SK-MEL-5 (cell line): ENCODE measurements around the gene NAV2. TPM values are rescaled to one million over a fixed set of nuclear protein-coding genes. Genes with fewer than 3 reads are reported as not detected.
A peak's percentile ranks its signal among the peaks of the same experiment; 100 is the strongest.

Experiments
- DNase-seq: peaks from one replicate; pipeline ENCODE4 v3.0.0-alpha.2; 2016; ENCODE audit warnings: low read depth, low spot score
- in situ Hi-C: cut with HindIII; loops from 2 replicates; pipeline ENCODE4 v1.10.0; 2016; ENCODE audit warnings: low sequenced_read_pairs, high pct_unique_total_duplicates, low pct_unique_long_range_greater_than_20kb
- total RNA-seq: library from RNA; depleted of rRNA; stranded (reverse); fragments of >200 nt; shearing (Covaris generic); gene quantifications from 2 replicates; pipeline ENCODE4 v1.2.3, GENCODE V29; 2014

Gene NAV2
- total RNA-seq, 1 experiment from 2014 or later, result 14.5 TPM

DNA sequence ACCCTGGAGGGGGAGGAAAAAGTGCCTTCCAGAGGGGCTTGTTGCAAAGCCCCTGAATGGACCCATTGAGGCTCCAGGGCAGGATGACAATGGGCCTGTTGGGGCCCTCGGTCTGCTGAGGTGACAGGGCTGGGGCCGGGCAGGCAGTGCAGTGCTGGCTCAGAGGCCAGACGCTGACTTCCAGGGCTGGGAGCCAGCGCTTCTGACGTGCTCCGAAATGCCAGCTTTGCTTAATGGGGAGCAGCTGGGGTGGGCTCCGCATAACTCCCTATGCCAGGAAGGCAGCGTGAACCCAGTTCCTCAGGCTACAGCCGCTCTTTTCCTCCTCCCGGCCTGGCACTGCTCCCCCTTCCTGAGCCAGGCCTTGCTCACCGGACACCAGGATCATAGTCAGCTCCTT lies 17.7 kb downstream of the NAV2 start:
- no peak for DNase-seq
- in situ Hi-C loops, result no loop called here

DNA sequence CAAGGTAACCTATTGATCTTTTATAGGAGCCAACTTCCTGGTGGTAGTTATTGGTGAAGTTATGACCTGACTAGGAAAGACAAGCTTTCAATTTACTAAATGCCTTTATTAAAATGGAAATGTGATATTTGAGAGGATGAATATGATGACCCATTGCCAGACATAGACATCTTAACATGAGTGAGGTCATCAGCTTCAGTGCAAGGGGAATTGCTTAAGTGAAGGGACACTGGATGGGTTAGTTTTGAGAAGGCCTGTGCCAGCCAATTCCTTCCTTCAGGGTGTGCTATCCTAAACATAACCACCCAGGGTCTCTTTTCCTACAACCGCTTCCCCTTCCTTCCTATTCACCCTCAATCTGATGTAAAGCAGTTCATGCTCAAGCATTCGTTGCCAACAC lies 21.5 kb downstream of the NAV2 start:
- no peak for DNase-seq
- in situ Hi-C loops, result no loop called here

DNA sequence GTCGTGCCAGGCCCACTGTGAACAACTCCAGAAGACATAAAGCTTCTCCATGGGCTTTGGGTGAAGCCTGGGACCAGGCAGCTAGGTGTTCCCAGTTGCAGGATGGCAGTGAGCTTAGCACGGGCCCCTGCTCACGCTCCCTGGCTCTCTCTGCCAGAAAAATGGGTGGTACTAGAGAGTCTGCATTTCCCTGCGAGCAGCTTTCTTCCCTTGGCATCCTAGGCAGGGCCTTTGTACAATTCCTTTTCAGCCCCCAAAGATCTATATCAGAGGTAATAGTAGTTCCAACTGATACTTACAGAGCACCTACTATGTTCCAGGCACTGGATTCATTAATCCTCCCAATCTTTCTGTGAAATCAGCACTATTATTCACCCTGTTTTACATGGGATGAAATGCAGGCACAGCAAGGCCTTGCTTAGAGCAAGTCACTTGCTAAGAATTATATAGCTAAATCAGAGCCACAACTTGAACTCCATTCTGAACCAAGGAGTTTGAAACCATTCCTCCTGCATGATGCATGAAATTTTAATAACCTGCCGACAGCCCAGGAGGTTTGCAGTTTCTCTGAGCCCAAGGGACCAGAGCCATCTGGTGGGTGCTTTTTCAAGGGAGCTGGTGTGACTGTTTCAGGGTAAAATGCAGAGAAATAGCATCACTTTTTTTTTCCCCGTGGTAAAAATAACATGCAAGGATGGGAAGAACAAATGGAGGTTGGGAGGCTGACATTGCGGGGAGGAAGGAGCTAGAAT lies 22.7 kb downstream of the NAV2 start:
- in situ Hi-C loops, result no loop called here

GRCh38 chr11:19735909-19736498 lies 23.4 kb downstream of the NAV2 start:
- in situ Hi-C loops, result no loop called here
- no peak for DNase-seq

More for the DNA sequence above, 22.7 kb downstream of the NAV2 start:
- no peak for DNase-seq

- no peak for DNase-seq
- in situ Hi-C loops, result no loop called here
Measured at GRCh38 chr11:19736831-19737230, 24.2 kb downstream of the NAV2 start.

DNA sequence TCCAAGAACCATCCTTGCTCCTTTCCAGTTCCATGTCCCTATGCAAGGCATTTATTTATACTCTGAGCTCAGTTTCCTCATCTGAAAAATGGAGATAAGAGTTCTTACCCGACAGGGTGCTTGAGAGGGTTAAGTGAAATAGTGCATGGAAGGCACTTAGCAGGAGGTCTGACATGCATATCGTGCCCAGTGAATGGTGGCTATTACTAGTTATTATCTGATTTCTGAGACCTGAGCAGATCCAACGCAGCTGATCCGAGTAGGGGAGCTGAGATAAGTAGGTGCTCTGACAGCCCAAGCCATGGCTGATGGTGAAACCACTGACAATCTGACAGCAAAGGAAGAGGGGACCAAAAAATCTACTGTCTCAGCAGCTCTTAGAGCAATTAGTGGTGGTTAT lies 24.9 kb downstream of the NAV2 start:
- no peak for DNase-seq
- in situ Hi-C loops, result no loop called here

DNA sequence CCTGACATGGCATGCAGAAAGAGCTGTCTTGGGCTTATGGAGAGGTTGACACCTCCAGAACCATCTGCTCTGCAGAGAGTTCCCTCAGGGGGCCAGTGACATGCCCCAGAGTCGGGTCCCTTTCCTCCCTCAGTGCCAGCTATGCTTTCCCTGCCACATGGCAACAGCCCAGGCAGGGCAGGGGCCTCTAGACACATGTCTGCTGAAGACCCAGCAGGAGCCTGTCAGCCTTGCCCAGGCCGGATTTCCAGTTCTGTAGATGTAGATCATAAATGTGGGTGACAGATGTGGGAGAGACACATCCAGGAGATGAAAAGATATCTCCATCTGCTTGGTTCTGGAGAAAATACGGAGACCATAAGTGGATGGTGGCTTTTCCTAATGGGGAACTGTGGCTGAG lies 25.5 kb downstream of the NAV2 start:
- DNase-seq, result no peak
- in situ Hi-C loops, result no loop called here

DNA sequence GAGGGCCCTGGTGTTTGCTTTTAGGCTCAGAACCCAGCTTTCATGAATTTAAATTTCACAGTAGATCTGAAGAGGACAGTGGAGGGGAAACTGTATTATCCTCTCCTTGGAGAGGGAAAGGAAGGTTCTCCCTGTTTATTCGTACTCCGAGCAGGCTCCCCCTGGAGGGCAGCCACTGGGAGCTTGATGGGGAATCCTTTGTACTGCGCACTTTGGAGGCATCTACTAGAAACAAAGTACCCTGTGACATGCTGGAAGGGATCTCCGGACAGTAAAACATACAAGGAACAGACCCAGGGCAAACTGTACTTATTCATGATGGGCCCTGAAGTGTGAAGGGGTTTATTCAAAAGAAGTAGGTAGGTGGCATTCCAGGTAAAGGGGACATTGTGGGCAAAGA lies 27.2 kb downstream of the NAV2 start:
- in situ Hi-C loops, result no loop called here
- peak; percentile 89 for DNase-seq

GRCh38 chr11:19740586-19740985 lies 27.9 kb downstream of the NAV2 start:
- DNase-seq, result peak; percentile 93
- in situ Hi-C loops, result no loop called here

GRCh38 chr11:19742588-19743292 lies 30.1 kb downstream of the NAV2 start:
- DNase-seq, result peak; percentile 84
- in situ Hi-C loops, result no loop called here

DNA sequence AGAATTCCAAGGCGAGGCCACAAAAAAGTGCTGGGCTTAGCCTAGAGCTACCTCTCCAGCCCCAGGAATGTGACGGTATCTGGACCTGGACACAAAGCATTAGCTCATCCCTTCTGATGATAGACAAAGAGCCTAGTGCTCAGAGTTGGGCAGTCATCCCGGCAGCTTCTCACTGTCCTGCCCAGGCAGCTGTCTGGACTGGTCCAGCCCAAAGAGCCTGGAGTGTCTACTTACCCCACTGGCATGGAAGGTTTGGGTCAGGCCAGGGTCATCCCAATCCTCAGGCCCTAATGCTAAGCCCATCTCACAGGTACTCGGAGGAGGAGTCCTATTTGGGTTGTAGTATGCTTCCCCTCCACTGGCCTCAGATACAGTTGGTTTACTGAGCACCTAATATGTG lies 31.0 kb downstream of the NAV2 start:
- DNase-seq, result no peak
- in situ Hi-C loops, result no loop called here

- no peak for DNase-seq
- in situ Hi-C loops, result no loop called here
Measured at GRCh38 chr11:19744130-19744529, 31.5 kb downstream of the NAV2 start.

GRCh38 chr11:19746086-19746485 lies 33.4 kb downstream of the NAV2 start:
- in situ Hi-C loops, result no loop called here
- DNase-seq, result no peak

- no peak for DNase-seq
- in situ Hi-C loops, result no loop called here
Measured at GRCh38 chr11:19747634-19748033, 35.0 kb downstream of the NAV2 start.

- in situ Hi-C loops, result no loop called here
Measured at GRCh38 chr11:19751055-19751454, 38.4 kb downstream of the NAV2 start.

GRCh38 chr11:19753451-19754106 lies 40.9 kb downstream of the NAV2 start:
- DNase-seq, result no peak

More at GRCh38 chr11:19751055-19751454, 38.4 kb downstream of the NAV2 start:
- no peak for DNase-seq

GRCh38 chr11:19756675-19757475 lies 44.2 kb downstream of the NAV2 start:
- in situ Hi-C loops, result no loop called here

More at GRCh38 chr11:19753451-19754106, 40.9 kb downstream of the NAV2 start:
- in situ Hi-C loops, result no loop called here

More at GRCh38 chr11:19756675-19757475, 44.2 kb downstream of the NAV2 start:
- no peak for DNase-seq
